ENCODE results near the gene HTD2. TPM values are rescaled to one million over a fixed set of nuclear protein-coding genes. Genes with fewer than 3 reads are reported as not detected.

HTD2 gene
- 10 to 100 TPM in 7 of 9 donors, 1 to 10 TPM in 2; 6.6 to 13.2 (median 11.0) TPM for total RNA-seq
- 1 to 10 TPM; 1.6 to 9.6 (median 2.0) TPM for polyA plus RNA-seq
- long read RNA-seq, donor 1, partial matches to known transcripts = 0 of 6 reads
- long read RNA-seq, donor 1, other reads (novel, unspliced or antisense) = 0 of 6 reads
- long read RNA-seq, donor 2, partial matches to known transcripts = 0 of 3 reads
- long read RNA-seq, donor 2, other reads (novel, unspliced or antisense) = 0 of 3 reads
- long read RNA-seq, donor 3, partial matches to known transcripts = 0 of 5 reads
- long read RNA-seq, donor 3, other reads (novel, unspliced or antisense) = 0 of 5 reads
- long read RNA-seq, donor 4, partial matches to known transcripts = 0 of 4 reads
- long read RNA-seq, donor 4, other reads (novel, unspliced or antisense) = 0 of 4 reads
- long read RNA-seq, donor 5, transcript HTD2-206 (5 exons, 1,378 nt) = minor isoform, 6 of 22 reads
- long read RNA-seq, donor 5, transcript HTD2-201 (5 exons, 1,508 nt) = major isoform, 11 of 22 reads
- long read RNA-seq, donor 5, partial matches to known transcripts = 0 of 22 reads
- long read RNA-seq, donor 5, other reads (novel, unspliced or antisense) = 5 of 22 reads
- long read RNA-seq, donor 6, partial matches to known transcripts = 1 of 7 reads
- long read RNA-seq, donor 6, other reads (novel, unspliced or antisense) = 1 of 7 reads
- long read RNA-seq, donor 7 = 0 reads
- long read RNA-seq, donor 8, transcript HTD2-201 (5 exons, 1,508 nt) = major isoform, 5 of 9 reads
- long read RNA-seq, donor 8, partial matches to known transcripts = 0 of 9 reads
- long read RNA-seq, donor 8, other reads (novel, unspliced or antisense) = 0 of 9 reads
- long read RNA-seq, donor 9, transcript HTD2-201 (5 exons, 1,508 nt) = major isoform, 6 of 8 reads
- long read RNA-seq, donor 9, partial matches to known transcripts = 0 of 8 reads
- long read RNA-seq, donor 9, other reads (novel, unspliced or antisense) = 0 of 8 reads
- long read RNA-seq, donor 10, partial matches to known transcripts = 0 of 6 reads
- long read RNA-seq, donor 10, other reads (novel, unspliced or antisense) = 0 of 6 reads

GRCh38 chr3:58305882-58306711 lies at the start of gene HTD2, which contains the start of gene RPP14:
TSS of gene HTD2 (plus strand) at chr3:58306520. CDS start at chr3:58317614, 11,094 bp downstream.
TSS of gene RPP14 (plus strand) at chr3:58306245. CDS start at chr3:58310330, 4,085 bp downstream.
- DNase-seq = peak; percentile 98 to 99 (median 99)
- WGBS, 4 donors = 4 to 13% (median 5%) methylated on average over 19 to 71 of the region's 71 CpGs
- TF ChIP-seq POLR2A (IDR thresholded peaks at IDR 0.05) = peak; percentile 64 to 89
- peak; percentile 95 to 98 (median 96) for TF ChIP-seq CTCF (IDR thresholded peaks at IDR 0.05)
- intact Hi-C loops (cut with DNase I) = loop anchor here in 1 of 2 donors (10.0 kb wide), 1 partner anchor 301 kb away; the partner anchor contains the start of gene FLNB
- Histone ChIP-seq H3K27ac (peak within 1 kb of the TSS; percentile 91 to 100 (median 98)), H3K4me3 (peak within 1 kb of the TSS; percentile 9 to 96 (median 58)), H3K27me3 (no peaks in the 10 kb centered on the region), H3K36me3 (replicated peaks in 1 of 2) (peaks cover 0 to 8% of the 10 kb centered on the region in 2 donors), H3K9me3 (replicated peaks in 1 of 3) (no peaks in the 10 kb centered on the region), H3K4me1 (replicated peaks in 1 of 2) (peaks cover 19 to 26% of the 10 kb centered on the region in 2 donors)

DNA sequence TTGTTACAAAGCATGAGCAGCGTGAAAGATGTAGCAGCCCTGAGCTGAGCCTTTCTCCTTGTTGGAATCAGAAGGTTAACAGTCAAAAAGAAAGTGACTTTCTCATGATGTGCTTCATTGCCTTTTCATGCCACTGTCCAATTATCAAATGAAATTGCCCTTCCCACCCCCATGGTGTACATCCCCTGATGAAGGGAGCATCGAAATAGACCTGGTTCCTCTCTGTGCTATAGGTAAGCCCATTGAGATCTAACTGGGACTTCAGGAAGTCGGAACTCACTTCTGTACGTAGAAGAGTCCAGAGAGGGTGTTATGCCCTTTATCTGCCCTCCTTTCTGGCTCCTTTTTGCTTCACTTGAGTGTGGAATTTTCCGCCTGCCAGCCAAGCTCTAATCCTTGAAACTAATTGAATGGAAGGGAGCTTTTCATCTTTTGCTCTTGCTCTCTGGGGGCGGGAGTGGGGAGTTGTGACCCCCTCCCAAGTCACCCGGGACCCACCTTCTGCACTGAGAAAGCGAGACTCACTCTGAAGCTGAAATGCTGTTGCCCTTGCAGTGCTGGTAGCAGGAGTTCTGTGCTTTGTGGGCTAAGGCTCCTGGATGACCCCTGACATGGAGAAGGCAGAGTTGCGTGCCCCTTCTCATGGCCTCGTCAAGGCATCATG lies 47.8 kb upstream of the HTD2 start:
- Histone ChIP-seq H3K27ac (no peak overlapping the region), H3K4me1 (replicated peaks in 1 of 2) (peaks cover 7 to 16% of the 10 kb centered on the region in 2 donors), H3K36me3 (replicated peaks in 1 of 2) (peaks cover 0 to 11% of the 10 kb centered on the region in 2 donors), H3K4me3 (no peak overlapping the region), H3K27me3 (no peaks in the 10 kb centered on the region), H3K9me3 (replicated peaks in 1 of 3) (no peaks in the 10 kb centered on the region)
- WGBS, 4 donors = 89 to 95% (median 89%) methylated on average over 10 of the region's 10 CpGs
- intact Hi-C loops (cut with DNase I) = no loop called here
- DNase-seq = no peak
- TF ChIP-seq CTCF (IDR thresholded peaks at IDR 0.05) = no peak
- no peak for TF ChIP-seq POLR2A (IDR thresholded peaks at IDR 0.05)

GRCh38 chr3:58260261-58260731 lies 46.0 kb upstream of the HTD2 start:
- Histone ChIP-seq H3K36me3 (replicated peaks in 1 of 2) (peaks cover 0 to 11% of the 10 kb centered on the region in 2 donors), H3K27me3 (no peaks in the 10 kb centered on the region), H3K4me1 (replicated peaks in 1 of 2) (peaks cover 7 to 8% of the 10 kb centered on the region in 2 donors), H3K27ac (no peak overlapping the region), H3K4me3 (no peak overlapping the region), H3K9me3 (replicated peaks in 1 of 3) (no peaks in the 10 kb centered on the region)
- TF ChIP-seq POLR2A (IDR thresholded peaks at IDR 0.05) (no peak), CTCF (IDR thresholded peaks at IDR 0.05) (no peak)
- 81 to 89% (median 88%) methylated on average over 5 to 6 of the region's 6 CpGs for WGBS, 4 donors
- intact Hi-C loops (cut with DNase I) = no loop called here
- DNase-seq = no peak
